AG09319 (cell line): Measurements from ENCODE around the gene ZBED6.
A peak's percentile ranks its signal among the peaks of the same experiment; 100 is the strongest.
"Not testable (repeated sequence)": the region's sequence is repeated elsewhere in the genome, so short reads cannot be mapped to it uniquely, and the experiment has no call there.

Source experiments
- DNase-seq: peaks from one replicate; pipeline ENCODE4 v3.0.0-alpha.2; 2010; ENCODE audit warnings: low read depth; ENCODE audit errors: extremely low read depth
- CTCF ChIP-seq: IDR thresholded peaks from 2 replicates; pipeline ENCODE4 v1.5.1; 2011; ENCODE audit warnings: low read depth, mild to moderate bottlenecking, inconsistent platforms, low read length, moderate library complexity

ZBED6 gene

GRCh38 chr1:203795441-203796235 is at the start of gene ZBED6, which contains the start of gene ZC3H11A:
ZBED6 (plus strand) TSS chr1:203795623; CDS start chr1:203797523, 1,900 bp downstream.
ZC3H11A (plus strand) TSS chr1:203795623; CDS start chr1:203817071, 21,448 bp downstream.
- TF ChIP-seq CTCF = no peak
- DNase-seq = peak; percentile 97

GRCh38 chr1:203746281-203746680 is 49.1 kb upstream of the ZBED6 start:
- no peak for DNase-seq
- no peak for TF ChIP-seq CTCF

- no peak for TF ChIP-seq CTCF
- no peak for DNase-seq
Measured at GRCh38 chr1:203751051-203751450, 44.4 kb upstream of the ZBED6 start.

GRCh38 chr1:203751618-203752361 is 43.6 kb upstream of the ZBED6 start:
- not testable (repeated sequence) for DNase-seq

GRCh38 chr1:203754455-203754864 is 41.0 kb upstream of the ZBED6 start:
- TF ChIP-seq CTCF = no peak
- no peak for DNase-seq

- no peak for DNase-seq
- no peak for TF ChIP-seq CTCF
Measured at GRCh38 chr1:203756036-203756435, 39.4 kb upstream of the ZBED6 start.

GRCh38 chr1:203758749-203759148 is 36.7 kb upstream of the ZBED6 start:
- not testable (repeated sequence) for DNase-seq

- no peak for DNase-seq
- no peak for TF ChIP-seq CTCF
Measured at GRCh38 chr1:203760506-203760905, 34.9 kb upstream of the ZBED6 start.

- not testable (repeated sequence) for DNase-seq
Measured at GRCh38 chr1:203761958-203762357, 33.5 kb upstream of the ZBED6 start.
